ENCODE measurements around the gene IL17RE.
"Not testable (repeated sequence)": the region's sequence is repeated elsewhere in the genome, so short reads cannot be mapped to it uniquely, and the experiment has no call there.

Gene IL17RE

DNA sequence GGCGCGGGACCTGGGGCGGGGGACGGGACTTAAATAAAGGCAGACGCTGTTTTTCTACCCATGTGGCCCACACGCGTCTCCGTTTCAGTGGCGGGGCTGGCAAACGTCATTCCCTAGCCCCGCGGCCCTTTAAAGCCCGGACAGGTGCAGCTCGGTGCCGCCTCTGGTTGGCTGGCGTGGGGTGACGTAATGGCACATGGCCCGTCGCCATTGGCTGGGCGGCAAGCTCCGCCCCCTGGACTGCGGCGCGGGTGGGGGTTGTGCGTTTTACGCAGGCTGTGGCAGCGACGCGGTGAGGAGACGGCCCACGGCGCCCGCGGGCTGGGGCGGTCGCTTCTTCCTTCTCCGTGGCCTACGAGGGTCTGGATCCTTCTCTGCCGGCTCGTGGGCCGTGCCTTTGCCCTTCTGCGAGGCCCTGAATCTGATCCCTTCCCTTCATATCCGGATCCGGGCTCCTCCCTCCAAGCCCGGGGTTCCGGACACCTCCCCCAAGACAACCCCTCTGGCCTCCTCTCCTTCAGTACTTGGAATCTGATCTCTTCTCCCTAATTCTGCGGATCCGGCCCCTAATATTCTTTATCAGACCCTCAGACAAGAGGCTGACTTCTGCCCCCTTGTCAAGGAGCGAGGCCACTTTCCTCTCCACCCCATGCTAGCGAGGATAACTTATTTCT lies 31.1 kb downstream of the IL17RE start, which contains the start of gene CRELD1:
Gene CRELD1 (plus strand): TSS at position 274 of the 674 bp plus-strand sequence. CDS start 605 bp downstream, outside the sequence.
- peak; percentile 85 for DNase-seq (ENCODE audit: low read depth)

DNA sequence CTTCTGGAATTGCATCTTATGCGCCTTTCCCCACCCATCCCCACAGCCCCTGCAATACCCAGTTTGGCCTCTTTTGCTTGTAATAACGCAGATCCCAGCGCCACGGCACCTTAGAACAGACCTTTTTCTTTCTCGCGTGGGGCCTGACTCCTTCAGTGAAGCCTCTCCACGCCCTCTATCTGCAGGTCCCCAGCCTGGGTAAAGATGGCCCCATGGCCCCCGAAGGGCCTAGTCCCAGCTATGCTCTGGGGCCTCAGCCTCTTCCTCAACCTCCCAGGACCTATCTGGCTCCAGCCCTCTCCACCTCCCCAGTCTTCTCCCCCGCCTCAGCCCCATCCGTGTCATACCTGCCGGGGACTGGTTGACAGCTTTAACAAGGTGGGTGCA lies 31.6 kb downstream of the IL17RE start:
- DNase-seq (ENCODE audit: low read depth): no peak

DNA sequence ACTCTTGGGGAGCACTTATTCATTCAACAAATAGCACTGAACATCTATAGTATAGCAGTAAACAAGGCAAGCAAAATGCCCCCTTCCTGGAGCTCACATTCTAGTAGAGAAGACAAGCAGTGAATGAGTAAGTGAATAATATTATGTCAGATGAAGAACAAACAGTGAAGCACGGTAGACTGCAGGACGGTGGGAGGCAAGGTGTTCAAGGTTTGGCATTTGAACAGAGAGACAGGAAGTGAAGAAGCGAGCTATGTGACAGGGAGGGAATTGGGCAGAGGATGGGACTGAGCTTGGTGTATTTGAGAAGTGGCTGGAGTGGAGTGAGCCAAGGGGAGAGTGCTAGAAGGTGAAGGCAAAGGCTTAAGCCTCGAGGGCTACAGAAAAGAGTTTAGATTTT lies 32.3 kb downstream of the IL17RE start:
- no peak for DNase-seq (ENCODE audit: low read depth)

DNA sequence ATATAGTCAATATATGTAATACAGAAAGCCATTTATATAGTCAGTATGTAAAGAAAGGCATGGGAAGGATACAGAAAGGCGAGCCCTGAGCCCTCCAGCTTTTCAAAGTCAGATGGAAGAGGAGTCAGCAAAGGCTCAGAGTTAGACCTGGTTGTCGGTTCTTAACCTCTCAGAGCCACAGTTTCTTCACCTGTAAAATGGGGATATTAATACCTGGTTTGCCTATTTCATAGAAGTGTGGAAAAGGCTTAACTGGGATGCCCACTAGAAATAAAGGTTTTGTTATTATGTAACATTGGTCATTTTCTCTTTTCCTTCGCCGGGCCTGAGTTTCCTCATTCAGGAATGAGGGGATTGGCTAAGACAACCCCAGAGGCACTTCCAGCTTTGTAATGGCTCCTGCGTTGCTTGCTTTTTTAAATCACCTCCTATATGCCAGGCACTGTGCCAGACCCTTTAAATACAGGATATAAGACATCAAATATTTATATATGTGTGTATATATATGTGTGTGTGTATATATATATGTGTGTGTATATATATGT lies 33.4 kb downstream of the IL17RE start:
- no peak for DNase-seq (ENCODE audit: low read depth)

DNA sequence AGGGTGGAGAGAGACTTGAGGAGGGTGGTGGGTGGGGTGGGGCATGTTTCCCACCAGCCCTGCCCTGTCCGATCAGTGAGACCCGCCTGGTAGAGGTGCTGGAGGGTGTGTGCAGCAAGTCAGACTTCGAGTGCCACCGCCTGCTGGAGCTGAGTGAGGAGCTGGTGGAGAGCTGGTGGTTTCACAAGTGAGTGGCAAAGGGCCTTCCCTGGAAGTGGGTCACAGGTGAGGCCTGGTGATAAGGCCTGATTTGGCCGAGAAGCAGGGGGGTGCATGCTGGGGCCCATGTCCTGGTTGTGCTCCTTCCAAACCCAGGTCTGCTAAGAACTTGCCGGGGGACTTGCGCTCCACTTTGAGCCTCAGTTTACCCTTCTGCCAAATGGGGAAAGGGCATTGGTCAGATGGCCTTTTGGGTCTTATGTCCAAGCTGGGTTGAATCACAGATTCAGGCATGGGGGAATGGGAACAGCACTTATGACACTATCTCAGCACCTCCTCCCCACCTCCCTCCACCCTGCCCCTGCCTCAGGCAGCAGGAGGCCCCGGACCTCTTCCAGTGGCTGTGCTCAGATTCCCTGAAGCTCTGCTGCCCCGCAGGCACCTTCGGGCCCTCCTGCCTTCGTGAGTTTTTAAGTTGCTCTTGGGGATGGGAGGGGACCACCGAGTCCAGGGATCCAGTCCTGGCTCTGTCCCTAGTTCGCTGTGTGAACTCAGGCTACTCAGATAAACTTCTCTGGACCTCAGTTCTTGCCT lies 35.0 kb downstream of the IL17RE start:
- no peak for DNase-seq (ENCODE audit: low read depth)

DNA sequence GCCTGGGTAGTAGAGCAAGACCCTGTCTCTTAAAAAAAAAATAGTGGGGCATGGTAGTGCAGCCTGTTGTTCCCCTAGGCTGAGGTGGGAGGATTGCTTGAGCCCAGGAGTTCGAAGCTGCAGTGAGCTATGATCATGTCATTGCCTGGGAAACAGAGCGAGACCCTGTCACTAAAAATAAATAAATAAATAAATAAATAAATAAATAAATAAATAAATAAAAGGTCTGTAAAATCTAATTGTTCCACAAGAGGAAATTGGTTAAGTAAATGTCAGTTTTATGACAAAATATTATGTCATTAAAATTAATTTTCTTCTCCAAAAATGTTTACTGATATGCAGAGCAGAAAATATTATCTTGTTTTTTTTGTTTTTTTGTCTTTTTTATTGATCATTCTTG lies 36.3 kb downstream of the IL17RE start:
- DNase-seq (ENCODE audit: low read depth): no peak

DNA sequence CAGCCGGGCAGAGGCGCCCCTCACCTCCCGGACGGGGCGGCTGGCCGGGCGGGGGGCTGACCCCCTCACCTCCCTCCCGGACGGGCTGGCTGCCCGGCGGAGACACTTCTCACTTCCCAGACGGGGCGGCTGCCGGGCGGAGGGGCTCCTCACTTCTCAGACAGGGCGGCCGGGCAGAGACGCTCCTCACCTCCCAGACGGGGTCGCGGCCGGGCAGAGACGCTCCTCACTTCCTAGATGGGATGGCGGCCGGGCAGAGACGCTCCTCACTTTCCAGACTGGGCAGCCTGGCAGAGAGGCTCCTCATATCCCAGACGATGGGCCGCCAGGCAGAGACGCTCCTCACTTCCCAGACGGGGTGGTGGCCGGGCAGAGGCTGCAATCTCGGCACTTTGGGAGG lies 37.3 kb downstream of the IL17RE start:
- not testable (repeated sequence) for DNase-seq (ENCODE audit: low read depth)

DNA sequence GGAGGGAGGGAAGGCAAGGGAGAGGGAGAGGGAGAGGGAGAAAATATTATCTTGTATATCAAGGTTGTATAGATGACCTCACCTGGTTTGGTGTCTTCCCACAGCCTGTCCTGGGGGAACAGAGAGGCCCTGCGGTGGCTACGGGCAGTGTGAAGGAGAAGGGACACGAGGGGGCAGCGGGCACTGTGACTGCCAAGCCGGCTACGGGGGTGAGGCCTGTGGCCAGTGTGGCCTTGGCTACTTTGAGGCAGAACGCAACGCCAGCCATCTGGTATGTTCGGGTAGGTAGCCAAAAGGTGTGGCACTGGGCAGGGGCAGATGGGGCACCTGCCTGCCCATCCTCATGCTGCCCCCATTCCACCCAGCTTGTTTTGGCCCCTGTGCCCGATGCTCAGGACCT lies 38.1 kb downstream of the IL17RE start:
- no peak for DNase-seq (ENCODE audit: low read depth)

DNA sequence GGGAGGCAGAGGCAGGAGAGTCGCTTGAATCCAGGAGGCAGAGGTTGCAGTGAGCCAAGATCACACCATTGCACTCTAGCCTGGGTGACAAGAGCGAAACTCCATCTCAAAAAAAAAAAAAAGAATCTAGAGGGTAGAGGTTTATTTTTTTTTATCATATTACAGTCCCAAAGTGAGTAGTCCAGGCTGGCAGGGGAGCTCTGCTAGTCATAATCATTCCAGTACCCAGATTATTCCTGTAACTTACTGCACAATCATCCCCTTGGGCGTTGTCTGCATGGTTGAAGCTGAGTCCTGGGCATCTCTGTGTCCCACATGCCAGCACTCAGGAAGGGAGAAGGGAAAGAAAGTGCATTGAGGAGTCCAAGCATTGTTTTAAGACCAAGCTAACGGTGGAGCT lies 39.5 kb downstream of the IL17RE start:
- DNase-seq (ENCODE audit: low read depth): no peak

DNA sequence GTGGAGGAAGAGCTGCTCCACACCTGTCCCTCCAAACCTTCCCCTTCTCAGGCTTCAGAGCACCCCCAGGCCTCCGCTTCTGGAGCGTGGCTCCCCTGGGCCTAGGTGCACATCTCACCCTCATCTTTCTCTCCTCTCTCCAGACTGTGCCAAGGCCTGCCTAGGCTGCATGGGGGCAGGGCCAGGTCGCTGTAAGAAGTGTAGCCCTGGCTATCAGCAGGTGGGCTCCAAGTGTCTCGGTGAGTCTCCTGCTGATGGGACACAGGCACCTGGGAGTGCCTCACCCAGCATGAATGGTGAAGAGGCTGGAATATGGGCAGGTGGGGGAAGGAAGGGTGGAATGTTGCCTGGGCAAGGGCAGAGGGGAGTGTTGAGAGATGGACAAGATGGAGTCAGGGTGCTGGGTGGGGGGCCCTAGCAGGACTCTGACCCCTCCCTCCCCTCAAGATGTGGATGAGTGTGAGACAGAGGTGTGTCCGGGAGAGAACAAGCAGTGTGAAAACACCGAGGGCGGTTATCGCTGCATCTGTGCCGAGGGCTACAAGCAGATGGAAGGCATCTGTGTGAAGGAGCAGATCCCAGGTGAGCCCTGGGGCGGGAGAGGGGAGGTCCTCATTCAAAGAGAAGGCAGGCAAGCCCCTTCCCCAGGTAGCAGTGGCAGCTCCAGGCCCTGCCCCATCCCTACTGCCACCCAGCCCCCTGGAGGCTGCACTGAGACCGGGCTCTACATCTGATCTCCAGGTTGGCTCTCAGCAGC lies 40.5 kb downstream of the IL17RE start:
- DNase-seq (ENCODE audit: low read depth): no peak

DNA sequence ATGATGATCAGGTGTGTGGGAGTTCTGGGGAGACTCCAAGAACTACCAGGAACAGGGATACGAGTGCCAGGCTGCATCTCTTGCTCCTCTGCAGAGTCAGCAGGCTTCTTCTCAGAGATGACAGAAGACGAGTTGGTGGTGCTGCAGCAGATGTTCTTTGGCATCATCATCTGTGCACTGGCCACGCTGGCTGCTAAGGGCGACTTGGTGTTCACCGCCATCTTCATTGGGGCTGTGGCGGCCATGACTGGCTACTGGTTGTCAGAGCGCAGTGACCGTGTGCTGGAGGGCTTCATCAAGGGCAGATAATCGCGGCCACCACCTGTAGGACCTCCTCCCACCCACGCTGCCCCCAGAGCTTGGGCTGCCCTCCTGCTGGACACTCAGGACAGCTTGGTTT lies 41.6 kb downstream of the IL17RE start:
- no peak for DNase-seq (ENCODE audit: low read depth)

DNA sequence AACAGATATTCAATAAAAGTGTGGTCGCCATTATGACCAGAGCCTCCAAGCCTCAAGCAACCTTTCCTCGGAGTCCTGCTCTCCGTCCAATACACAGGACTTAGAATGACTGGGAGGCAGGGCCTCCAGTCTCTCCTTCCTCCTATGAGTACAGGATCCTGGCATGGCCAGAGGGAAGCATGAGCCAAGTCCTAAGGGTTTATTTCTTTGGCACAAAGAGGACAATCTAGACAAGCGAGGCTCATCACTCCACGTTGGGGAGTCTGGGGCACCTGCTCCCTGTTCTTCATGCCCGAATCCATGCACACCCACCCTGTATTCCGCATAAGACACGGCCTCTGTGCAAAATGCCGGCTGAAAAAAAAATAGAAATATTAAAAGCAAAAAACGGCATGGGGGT lies 42.7 kb downstream of the IL17RE start:
- DNase-seq (ENCODE audit: low read depth): no peak

DNA sequence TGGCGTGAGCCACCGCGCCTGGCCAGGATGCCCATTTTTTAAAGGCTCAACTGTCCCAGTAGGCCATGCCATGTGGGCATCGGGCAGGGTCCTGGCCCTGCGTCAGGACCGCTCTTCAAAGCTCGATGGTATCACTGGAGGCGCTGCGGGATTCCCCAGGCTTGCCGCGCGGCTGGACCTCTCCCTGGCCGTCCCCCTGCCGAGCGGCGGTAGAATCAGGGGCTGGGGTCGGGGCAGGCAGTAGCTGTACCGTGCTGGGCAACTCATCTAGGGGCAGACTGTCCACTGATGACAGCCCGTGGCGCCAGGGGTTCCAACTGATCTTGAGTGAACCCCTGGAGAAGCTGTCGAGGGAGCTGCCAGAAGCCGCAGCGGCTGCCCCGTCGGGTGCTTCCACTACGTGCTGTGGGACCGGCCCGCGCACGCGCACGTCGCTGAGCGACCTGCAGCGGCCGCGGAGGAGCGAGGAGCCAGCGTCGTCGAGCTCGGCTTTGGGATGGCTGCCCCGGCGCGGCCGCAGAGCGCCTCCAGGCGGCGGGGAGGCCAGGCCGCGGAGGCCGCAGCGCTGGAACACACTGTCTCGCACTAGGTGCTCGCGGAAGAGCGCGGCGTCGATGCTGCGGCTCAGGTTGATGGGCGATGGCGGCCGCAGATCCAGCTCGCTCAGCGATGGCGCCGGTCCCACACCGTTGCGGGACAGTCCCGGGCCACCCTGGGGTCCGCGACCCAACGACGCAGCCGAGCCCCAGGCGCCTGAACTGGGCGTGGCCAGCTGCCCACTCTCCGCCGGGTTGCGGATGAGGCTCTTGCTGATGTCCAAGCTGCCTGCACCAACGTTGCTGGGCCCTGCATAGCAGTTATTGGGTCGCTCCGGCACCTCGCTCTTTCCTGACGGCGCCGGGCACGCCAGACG lies 43.7 kb downstream of the IL17RE start:
- peak; percentile 88 for DNase-seq (ENCODE audit: low read depth)

DNA sequence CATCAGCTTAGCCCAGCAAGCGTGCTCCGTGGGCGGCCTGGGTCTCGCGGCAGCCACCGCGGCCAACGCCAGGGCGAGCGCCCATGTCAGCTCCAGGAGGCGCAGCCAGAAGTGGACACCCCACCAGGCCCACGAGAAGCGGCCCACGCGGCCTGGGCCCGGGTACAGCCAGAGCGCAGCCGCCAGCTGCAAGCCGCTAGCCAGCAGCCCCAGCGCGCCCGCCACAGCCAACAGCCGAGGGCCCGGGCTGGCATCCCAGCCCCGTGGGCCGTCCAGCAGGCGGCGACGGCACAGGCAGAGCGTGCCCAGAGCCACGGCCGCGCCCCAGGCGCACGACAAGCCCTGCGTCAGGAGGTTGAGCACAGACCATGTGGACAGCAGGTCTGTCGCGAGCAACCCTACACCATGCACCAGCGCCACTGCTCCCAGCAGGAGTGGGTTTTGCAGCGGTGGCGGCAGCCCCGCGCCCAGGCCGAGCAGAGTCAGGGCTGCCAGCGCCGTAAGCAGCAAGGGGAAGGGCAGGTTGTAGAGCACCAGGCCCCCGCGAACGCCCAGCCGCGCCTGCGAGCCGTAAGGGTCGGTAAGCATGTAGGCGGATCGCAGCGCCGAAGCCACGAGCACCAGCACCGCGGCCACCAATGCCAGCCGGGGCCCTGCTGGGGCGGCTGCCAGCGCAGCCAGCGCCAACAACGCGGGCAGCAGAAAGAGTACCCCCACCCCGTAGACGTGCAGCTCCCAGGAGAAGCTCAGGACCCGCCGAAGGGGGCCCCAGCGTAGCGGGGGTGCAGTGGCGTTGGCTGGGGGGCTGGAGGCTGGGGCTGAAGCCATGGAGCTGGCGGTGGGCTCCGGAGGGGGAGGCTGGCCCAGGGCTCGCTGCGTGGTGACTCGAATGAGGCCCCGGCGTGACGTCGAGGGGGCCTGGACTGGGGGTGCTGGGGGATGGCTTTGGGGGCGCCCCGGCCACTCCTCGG lies 44.7 kb downstream of the IL17RE start:
- DNase-seq (ENCODE audit: low read depth): peak; percentile 79

DNA sequence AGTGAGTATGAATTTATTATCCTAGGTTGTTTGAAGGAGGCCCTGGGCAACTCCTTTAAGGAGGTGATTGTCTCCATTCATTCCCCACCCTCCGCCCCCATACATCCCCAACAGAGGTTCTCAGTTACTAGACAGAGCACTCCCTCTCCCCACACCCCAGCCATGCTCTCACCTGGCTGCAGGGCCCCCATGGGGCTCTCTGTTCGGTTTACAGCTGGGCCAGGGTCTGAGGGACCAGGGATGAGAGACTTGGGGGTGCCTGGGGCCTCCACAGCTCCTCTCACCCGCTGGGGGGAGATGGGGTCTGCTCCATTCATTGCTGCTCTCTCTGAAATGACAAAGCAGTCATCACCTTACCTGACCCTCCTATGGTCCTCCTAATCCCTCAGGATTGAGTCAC lies 45.9 kb downstream of the IL17RE start:
- no peak for DNase-seq (ENCODE audit: low read depth)

DNA sequence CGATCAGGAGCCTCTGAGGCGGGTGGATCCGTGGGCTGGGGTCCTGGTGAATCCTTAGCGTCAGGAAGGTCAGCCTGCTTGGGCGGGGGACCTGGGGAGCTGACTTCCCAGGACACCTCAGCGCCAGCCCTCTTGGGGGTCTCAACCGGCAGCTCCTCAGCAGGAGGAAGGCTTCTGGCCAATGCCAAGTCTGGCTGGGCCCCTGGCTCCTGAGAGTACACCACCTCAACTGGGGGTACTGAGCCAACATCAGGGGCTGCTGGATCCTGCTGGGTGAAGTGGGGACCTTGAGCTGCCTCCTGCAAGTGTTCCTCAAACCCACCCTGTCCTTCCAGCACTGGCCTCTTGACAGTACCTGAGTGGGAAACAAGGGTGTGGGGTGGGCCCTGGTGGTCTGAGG lies 46.5 kb downstream of the IL17RE start:
- no peak for DNase-seq (ENCODE audit: low read depth)

DNA sequence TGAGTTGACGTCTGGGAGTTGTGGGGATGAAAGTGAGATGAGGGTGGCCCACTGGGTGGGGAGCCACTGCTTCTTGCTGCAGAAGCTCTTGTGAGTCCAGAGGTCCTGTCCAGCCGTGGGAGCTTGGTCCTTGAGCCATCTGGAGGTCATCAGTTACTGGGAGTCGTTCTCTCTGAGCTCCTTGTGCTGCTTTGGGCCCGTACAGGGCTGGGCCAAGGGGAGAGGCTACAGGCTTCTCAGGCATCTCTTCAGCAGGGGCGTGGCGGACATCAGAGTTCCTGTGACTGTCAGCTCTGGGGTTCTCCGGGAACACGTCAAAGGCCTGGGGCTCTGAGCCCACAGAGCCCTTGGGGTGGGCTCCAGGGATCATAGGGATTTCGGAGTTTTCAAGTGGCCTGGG lies 47.0 kb downstream of the IL17RE start:
- no peak for DNase-seq (ENCODE audit: low read depth)

DNA sequence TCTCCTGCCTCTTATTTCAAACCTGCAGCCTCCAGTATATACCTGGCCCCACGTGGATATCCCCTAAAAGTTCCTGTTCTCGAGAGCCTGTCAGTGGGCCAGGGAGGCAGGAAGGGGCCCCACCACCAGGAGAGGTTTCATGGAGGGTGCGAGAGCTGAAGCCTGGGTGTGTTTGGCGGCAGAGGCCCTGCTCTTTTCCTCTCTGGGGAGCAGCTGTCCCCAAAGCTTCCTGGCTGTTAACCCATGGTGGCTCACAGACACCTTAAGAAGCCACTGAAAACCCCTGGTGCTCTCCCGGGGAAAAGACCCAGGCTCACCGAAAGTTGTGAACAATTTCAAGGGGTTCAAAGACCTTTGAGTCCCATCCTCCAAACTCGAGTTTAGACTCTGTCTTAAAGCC lies 48.5 kb downstream of the IL17RE start:
- no peak for DNase-seq (ENCODE audit: low read depth)

DNA sequence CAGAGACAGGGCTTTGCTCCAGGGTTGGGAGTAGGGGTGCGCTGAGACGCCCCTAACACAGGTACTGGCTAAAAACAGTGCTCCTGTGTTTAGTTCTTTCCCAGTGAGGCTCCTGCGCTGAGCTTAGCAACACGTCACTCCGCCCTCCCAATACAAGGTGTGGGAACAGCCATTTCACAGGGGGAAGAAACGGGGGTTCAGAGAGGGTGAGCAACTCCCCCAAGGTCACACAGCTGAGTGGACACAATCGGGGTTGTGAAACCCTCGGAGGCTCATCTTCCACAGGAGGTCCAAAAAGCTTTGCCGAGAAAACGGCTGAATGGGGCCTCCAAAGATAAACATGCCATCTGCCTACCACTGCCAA lies 48.9 kb downstream of the IL17RE start:
- DNase-seq (ENCODE audit: low read depth): no peak

DNA sequence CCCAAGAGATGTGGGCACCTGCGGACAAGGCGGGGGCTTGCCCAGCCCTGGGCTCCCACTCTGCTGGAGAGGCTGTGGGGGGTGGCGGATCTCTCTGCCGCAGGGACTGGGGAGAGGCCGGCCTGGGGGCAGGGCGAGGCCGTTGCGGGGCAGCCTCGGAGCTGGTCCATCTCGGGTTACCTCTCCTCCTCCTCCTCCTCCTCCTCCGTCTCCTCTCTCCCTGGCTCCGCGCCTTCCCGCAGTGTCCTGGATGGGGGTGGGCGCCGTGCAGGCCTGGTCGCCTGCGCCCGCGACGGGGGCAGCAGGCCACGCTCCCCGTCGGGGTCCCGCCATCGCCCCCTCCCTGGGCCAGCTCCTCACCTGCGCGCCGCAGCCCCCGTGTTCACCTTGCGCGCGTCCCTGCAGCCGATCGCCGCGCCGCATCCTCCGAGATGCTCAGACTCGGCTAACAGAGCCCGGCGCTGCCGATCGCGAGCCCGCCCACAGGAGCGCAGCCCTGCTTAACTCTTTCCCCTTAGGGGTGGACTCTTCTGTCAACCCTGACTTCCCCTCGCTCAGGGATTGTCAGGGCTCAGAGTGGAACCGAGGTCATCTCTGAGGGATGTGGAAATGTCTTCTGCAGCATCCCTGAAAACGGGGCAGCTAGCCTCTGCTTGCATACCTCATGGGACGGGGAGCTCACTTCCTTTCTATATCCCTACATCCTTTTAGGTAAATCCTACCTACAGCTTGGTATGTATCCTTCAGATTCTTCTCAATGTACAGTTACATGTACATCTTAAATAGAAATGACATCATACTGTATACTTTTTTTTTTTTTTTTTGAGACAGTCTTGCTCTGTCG lies 49.5 kb downstream of the IL17RE start, which contains the start of gene PRRT3:
Gene PRRT3 (minus strand): TSS at position 447 of the 844 bp plus-strand sequence. CDS start 2,293 bp downstream, outside the sequence.
- DNase-seq (ENCODE audit: low read depth): peak; percentile 38

All from fibroblast of gingiva (primary cell).